Cardiac septum (tissue), 1 donor: ENCODE measurements around the gene NOS1AP. TPM values are rescaled to one million over a fixed set of nuclear protein-coding genes. Genes with fewer than 3 reads are reported as not detected.

Source experiments
- DNase-seq: peaks from one replicate; pipeline ENCODE4 v3.0.0-alpha.2; 2020; ENCODE audit warnings: low spot score
- intact Hi-C: fragments of 100-400 bp; cut with DNase I; formaldehyde crosslinking; loops from one replicate; pipeline ENCODE4 v1.14.0; 2022
- total RNA-seq: library from RNA; stranded (reverse); fragmentation: NEBNext Ultra II Directional; extraction: Animal tissue kit (Norgen Biotek cat#: 25700); gene quantifications from one replicate; pipeline ENCODE4 v1.2.1, GENCODE V29; 2021
- donor health status: DM: no; HTN: no; CAD: no.

NOS1AP gene
- total RNA-seq, 1 donor from 2014 or later: 2.0 TPM

DNA sequence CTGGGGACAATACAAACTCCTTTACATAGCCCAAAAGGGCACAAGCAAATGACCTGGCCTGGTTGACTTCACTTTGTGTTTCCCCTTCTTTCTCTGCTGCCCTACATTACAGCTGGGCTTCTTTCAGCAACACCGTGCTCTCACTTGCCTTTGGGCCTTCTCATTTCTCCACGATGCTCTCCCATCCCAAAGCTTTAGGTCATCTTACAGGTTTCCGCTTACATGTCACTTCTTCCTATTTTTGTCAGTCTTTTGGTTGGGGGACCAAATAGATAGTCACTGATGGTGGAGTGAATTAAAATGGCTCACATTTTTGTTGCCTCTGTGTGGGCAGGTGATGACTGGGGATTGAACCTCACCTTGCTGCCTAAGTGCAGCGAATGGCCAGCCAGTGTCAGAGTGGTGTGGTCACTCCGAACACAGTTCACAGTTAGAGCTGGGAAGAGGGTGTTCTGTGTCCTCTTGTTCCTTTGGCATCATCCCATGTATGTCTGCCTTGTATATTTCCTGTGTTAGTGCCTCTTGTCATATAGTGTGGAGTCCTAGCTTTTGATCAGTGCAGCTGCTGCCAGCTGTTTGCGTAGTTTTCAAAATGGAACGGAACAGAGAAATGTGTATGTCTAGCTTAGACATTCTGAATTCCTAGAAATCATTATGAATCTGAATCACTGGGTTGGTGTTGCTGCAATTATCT lies 134.8 kb downstream of the NOS1AP start:
- no peak for DNase-seq
- intact Hi-C loops: no loop called here

DNA sequence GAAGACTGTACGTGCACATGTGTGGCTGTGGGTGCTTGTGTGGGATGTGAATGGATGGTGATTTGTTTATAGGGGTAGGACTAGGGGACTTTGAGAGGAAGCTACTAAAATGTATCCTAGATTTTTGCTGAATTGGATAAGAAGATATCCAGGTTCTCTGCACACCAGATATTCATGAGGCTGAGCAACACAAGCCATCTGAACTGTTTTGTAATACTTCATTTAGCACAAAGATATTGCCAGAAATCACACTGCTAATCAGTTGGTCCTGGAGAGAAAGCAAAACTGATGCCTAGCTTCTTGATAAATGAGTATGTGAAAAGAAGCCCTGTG lies 135.3 kb downstream of the NOS1AP start:
- no peak for DNase-seq
- intact Hi-C loops: no loop called here

DNA sequence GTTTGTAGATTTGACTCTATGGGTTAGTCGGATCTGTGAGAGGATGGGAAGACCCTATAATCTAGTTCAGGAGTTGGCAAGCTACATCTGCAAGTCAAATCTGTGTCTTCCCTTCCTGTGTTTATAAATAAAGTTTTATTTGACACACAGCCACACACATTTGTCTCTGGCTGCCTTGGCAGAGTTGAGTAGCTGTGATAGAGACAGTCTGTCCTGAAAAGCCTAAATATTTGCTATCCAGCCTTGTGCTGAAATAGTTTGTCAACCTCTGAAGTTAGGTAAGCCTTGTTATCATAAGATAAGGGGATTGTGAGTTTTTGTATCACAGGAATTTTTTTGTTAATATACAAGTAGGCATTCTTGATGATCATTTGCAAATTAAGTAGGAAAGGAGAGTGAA lies 136.8 kb downstream of the NOS1AP start:
- intact Hi-C loops: no loop called here
- DNase-seq: no peak

DNA sequence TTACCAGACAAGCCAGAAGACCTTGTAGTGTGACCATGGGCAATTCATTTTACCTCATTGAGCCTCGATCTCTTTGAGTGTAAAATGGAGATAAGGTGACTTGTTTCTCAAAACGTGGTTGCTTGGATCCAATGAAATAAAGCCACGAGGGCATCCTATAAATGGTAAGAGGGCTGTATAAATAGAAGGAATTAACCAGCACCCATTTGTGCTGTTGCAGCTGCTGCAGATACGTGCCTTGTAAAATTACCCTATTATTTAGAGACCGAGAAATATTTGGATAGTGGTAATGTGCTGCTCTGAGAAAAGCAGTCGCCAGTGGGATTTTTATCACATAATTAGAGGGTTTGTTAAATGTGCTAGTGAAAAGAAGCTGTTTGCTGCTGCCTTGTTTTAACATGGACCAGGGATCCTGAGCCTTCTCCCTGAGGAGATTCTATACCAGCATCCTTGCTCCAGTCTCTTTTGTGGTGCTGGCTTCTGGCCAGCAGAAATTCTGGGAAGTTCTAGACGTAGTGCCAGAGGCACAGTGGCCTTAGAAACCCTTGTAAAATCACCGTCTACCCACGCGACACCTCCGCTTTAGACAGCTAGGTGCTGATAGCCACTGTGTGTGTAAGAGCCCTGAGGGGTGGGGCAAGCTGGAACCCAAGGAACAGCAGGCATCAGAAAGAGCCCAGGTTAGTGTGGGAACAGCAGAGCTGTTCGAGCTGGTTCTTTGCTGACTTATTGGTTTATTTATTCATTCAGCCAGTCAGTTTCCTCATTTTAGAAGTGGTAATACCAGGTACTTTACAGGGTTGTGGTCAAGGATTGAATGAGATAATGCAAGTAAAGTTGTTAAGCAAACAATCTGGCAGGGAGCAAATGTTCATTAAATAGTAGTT lies 137.5 kb downstream of the NOS1AP start:
- DNase-seq: no peak
- intact Hi-C loops: no loop called here

DNA sequence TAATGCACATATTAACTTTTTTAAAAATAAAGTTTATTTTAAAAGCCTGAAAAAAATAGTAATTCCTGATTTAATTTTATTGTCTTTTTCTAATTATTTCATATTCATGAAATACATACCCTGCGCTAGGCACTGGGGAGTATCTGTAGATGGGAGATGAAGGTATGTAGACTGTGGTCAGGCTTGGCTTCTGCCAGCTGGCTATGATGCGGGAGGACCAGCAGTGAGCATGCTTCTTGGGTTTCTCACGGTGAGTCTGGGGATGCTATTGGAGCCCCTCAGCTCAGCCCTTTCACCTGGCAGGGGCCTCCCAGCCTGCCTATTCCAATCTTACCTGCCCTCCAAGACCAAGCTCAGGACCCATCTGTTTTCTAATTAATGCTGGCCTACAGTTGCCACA lies 138.4 kb downstream of the NOS1AP start:
- DNase-seq: no peak
- intact Hi-C loops: no loop called here

DNA sequence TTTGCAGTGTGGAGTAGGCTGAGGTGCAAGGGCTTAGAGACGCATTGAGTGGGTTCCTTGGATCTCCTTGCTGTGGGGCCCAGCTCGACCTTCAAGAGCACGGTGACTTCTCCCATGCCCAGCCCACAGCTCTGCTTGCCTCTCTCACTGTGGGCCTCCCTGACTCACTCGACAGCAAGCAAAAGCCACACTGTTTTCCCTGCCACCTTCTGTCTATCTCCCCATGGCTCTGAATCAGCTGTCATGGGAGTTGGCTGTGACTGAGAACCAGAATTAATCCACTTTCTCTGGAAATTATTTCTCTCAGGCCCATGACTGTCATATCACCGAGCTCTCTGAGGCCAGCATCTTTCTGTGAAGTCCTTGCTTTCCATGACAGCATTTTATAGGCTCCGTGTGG lies 140.7 kb downstream of the NOS1AP start:
- intact Hi-C loops: loop anchor here (5.0 kb wide), 1 partner anchor 138 kb away; no protein-coding TSS in a partner anchor
- DNase-seq: no peak

DNA sequence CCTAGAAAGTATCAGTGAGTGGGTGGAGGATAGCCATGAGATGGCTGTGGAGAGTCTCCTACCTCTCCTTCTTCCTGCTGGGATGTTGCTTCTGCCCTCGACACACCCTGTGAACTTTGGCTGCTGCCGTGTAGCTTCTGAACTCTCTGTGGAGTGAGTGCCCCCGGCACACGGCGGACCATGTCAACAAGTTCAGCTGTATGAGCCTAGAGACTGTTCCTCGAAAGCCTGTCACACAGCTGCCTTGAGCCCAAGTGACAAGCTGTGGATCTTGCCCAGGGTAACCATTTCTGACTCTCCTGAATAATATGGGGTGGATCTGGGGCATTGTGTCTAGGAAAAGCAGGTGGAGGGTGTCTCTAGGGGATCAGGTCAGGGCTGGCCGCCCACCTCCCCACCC lies 143.2 kb downstream of the NOS1AP start:
- no peak for DNase-seq
- intact Hi-C loops: loop anchor here (5.0 kb wide), 1 partner anchor 140 kb away; no protein-coding TSS in a partner anchor

DNA sequence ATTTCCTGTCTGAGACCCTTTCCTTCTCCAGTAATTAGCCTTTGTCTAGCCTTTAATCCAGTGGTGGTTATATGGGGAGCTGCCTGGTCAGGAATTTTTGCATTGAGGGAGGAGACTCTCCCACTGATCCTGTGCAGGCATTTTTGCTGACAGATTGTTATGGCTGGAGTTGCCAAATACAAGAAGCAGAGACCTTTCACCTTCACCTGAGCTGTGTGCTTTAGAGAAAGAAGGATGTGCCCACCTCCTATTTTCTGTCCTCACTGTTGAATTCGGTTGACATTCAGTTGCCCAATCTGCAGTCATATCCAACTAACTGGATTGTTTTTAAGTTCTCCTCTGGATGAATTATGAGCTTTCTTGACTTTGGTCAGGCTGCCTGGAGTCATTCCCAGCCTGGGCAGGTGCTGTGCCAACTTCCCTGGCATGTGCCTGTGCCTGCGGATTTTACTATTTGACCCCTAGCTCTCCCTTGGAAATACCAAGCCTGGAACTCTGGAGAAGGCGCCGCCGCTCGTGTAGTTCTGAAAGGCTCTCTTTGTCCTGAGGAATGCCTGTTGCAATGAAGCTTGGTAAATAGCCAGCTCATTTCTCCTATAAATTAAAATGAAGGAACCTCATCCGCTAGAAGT lies 143.9 kb downstream of the NOS1AP start:
- no peak for DNase-seq
- intact Hi-C loops: loop anchor here (5.0 kb wide), 1 partner anchor 141 kb away; no protein-coding TSS in a partner anchor

DNA sequence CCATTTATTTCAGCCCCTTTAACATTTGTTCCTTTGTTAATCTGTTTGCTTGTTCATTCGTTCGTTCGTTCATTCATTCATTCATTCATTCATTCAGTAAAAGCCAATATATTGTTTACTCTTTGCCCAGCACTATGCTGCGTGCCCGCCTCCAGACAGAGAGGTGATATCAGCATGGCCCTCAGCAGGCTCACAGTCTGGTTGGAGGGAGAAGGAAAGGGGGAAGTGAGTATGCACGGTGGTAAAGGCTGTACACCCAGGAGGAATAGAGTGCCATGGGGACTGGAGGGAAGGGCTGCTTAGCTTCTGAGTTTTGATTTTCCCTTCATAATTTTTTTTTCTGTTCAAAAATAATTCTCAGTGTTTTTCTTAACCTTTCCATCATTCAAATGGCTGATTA lies 144.7 kb downstream of the NOS1AP start:
- intact Hi-C loops: loop anchor here (5.0 kb wide), 1 partner anchor 142 kb away; no protein-coding TSS in a partner anchor
- no peak for DNase-seq

DNA sequence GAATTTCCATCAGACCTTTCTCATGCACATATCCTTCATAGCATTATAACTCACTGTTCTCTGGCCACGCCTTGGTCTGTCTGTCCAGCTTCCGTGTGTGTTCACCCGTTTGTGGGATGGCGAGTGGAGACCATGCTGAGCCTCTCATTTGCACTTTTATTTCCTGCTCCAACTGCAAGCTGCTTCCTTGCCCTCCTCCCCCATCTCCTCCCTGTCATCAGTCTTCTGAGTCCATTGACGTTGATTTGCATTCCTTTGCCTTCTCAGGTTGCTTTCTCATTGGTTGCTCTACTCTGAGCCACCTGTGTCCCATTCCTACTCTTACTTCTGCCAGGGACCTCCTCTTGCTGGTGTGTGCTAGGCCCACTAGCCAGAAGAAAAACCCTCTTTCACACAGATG lies 146.4 kb downstream of the NOS1AP start:
- intact Hi-C loops: no loop called here
- DNase-seq: no peak

DNA sequence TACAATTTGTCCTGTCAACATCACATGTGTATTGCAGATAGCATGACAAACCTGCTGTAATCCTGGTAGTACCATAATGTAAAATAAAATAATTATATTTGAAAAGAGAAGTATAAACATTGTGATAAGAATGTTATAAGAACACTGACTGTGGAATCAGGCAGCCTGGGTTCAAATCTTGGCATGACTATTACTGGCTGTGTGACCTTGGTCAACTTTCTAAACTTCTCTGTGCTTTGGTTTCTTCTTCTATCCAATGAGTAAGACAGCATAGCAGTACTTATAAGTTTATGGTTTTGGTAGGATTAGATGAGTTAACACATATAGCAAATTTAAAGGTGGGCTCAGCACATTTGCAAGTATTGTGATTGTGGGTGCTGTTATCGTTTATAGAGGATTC lies 147.1 kb downstream of the NOS1AP start:
- intact Hi-C loops: no loop called here

DNA sequence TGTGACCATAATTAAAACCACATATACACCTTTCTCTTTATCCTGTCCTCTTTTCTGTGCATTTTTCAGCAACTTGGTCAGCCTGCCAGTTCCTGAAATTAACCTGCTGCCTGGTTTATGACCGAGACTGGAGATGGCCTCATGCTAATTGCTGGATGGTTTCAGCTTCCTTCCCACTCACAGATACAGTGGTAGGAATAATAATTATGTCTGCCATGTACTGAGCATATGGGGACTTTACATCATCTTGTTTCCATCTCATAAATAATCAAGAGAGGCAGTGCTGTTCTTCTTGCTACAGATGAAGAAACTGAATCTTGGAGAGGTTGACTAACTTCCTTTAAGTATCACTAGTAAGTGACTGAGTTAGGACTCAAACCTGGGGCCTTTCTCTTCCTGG lies 148.2 kb downstream of the NOS1AP start:
- intact Hi-C loops: no loop called here
- no peak for DNase-seq

More for the DNA sequence above, 147.1 kb downstream of the NOS1AP start:
- DNase-seq: no peak

DNA sequence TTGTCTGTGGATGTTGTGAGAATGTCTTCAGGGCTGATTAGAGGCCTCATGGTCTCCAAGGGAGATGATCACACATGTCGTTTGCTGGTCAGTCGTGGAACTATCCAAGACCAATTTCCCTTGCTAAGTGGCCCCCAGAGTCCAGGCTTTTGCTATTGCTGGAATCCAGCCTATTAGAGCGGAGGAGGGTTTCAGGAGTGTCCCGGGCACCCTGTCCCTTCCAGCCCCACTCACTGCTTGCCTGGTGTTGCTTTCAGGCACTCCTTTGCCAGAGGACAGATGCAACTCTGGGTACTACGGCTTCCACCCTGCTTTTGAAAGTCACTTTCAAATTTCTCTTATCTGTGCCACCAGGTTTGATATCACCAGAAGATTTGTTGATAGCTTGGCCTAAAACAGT lies 149.1 kb downstream of the NOS1AP start:
- intact Hi-C loops: no loop called here
- no peak for DNase-seq

DNA sequence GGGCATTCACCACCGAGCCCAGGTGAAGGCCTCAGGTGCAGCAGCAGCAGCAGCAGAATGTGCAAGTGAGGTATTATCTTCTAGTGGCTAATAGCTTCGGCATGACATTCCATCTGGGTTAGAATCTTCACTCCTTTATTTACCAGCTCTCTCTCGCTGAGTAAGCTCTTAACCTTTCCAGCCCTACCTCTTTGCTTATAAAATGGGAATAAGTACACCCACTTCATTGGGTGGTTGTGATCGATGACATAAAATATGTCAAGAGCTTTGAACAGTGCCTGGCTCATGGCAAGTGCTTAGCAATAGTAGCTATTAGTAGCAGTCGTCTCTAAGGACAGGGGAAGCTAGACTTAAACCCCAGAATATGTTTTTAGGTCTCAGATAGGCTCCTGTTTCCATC lies 149.5 kb downstream of the NOS1AP start:
- intact Hi-C loops: no loop called here
- no peak for DNase-seq

DNA sequence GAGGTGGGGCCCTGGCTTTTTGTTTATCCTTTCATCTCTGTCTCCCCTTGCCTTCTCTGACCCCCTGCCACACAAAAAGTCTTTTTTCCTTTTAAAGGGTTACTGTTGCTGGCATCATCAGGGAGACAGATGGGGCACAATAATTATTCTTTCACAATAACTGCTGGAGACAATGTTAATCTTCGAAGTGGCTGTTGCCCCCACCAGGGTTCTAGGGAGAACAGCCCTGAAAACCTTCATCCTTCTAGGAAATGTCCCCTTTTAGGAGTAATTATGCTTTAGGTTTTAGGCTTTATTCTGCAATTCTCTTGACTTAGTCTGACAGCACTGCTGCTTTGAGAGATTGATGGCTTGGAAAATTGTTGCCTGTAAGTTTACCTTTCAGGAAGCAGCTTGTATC lies 150.0 kb downstream of the NOS1AP start:
- intact Hi-C loops: no loop called here
- DNase-seq: no peak

DNA sequence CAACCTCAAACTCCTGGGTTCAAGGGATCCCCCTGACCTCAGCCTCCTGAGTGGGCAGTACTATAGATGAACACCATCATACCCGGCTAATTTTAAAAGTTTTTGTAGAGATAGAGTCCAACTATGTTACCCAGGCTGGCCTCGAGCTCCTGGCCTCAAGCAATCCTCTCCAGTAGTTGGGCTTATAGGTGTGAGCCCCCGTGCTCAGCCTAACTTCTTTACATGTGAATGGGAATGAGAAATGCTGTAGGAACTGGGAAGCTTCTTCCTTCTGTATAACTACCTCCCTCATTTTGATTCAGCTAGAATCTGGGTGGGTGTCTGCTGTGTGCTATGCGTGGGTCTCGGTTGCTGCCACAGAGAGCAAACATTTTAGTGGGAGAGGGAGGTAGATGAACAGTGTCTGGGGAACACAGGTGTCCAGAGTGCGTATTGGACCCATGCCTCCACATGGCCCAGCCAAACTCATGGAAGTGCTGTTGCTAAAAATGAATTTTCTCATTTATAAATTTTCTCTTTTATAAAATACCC lies 150.6 kb downstream of the NOS1AP start:
- intact Hi-C loops: no loop called here

DNA sequence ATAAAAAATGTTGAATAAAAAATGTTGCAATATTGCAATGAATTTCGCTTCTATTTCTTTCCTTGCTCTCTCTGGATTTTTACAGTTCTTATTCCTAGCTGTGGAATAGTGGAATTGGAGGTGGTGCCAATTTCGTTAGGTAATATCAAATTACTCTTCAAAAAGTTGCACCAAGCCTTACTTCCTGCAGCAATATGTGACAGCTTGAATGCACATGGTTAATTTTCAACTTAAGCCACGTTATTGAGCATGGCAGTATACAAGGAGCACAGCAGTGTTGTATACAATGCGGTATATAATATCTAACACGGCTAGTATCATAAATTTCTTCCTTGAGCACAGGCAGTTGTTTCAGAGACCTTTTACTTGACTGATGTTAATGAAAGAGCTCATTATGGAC lies 152.5 kb downstream of the NOS1AP start:
- intact Hi-C loops: no loop called here
- no peak for DNase-seq

More for the DNA sequence above, 150.6 kb downstream of the NOS1AP start:
- DNase-seq: no peak

DNA sequence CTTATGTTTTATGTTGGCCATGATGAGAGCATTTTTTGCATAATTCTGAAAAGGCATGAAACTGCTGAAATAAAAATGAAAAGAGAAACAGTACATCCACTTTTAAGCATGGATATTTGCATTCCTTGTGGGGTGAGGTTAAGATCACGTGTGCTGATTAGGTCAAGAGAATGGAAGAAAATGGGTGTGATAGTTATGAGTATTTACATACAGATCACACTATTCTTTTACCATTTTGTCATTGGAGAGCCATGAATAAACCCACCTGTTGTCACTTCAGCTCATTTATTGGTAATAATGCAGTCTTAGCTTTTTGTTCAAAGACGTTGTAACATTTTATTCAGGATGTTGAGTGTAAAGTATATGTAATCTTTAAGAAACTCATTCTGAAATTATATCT lies 153.2 kb downstream of the NOS1AP start:
- no peak for DNase-seq
- intact Hi-C loops: no loop called here

DNA sequence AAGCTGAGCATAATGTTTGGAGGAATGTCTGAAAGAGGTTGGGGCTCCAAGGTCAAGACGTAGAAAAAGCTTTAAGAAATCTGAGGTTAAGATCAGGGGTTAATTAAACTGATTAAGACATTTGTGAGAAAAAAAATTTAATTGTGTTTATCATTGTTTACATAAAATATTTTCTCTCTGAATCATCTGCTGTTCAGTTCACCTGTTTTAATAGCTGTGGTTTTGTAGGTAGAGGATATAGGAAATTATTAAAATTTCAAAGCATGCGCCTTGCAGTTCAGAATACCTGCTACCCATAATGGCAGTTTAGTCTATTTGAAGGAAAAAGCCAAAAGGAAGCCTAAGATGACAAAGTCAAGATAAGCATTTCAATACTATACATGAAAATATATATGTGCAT lies 154.0 kb downstream of the NOS1AP start:
- intact Hi-C loops: no loop called here
- no peak for DNase-seq

DNA sequence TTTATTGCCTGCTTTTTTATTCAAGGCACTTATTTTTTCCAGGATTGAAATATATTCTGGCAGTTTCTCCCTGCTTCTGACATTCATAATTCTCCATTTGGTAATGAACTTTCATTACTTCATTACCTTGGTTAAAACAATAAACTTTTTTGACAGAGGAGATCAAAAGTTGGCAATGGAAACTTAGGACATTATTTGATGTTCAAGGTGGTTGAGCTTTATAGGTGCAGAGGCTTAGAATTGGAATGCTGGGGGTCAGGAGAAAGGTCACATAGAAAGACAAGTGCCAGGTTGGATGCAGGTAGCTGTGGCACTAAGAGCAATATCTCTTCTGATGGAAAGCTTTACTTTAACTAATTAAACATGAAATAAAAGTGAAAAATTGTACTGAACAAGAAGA lies 154.8 kb downstream of the NOS1AP start:
- intact Hi-C loops: no loop called here
- no peak for DNase-seq
